NCI-H510A treated with DMSO at 0.1 percent for 48 hours (cell line): ENCODE measurements around the gene CEP164.

Source experiments
- DNase-seq: peaks from one replicate; lab custom pipeline; 2025; lab: John Stamatoyannopoulos, UW

The CEP164 gene

DNA sequence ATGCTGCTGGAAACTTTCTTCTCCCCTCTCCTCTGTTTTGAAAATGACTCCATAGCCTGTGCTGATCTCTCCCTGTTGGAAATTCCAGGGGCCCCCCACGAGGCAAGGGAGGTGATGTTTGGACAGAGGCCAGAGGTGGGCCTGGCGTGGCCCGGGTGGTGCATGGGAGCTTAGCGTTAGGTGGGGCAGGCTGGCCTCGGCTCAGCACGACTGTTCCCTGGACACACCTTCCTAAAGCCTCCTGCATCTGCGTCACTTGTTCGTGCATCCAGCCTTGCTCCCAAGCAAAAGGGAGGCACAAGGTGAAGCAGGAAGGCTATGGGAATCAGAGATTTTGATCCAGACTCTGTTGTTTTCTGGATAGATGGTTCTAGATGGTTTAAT is 135.2 kb downstream of the CEP164 start:
- no peak for DNase-seq
